Colonic mucosa (tissue), 4 donors: ENCODE results near the gene RPP40. TPM values are rescaled to one million over a fixed set of nuclear protein-coding genes. Genes with fewer than 3 reads are reported as not detected.

Experiments
- DNase-seq: peaks from one replicate; pipeline ENCODE4 v3.0.0-alpha.2; 2020
- H3K27ac ChIP-seq: fragments of 200-600 bp; one replicate; pipeline ENCODE4 v1.8.0; 2021
- H3K27me3 ChIP-seq: fragments of 200-600 bp; one replicate; pipeline ENCODE4 v1.8.0; 2021
- H3K36me3 ChIP-seq: fragments of 200-600 bp; one replicate; pipeline ENCODE4 v1.8.0; 2021
- H3K4me1 ChIP-seq: fragments of 200-600 bp; one replicate; pipeline ENCODE4 v1.8.0; 2021; ENCODE audit warnings: mild to moderate bottlenecking
- H3K4me3 ChIP-seq: fragments of 200-600 bp; one replicate; pipeline ENCODE4 v1.8.0; 2021
- H3K9ac ChIP-seq, 2 donors: one replicate each; pipeline ENCODE4 v1.7.0; 2013; ENCODE audit warnings: control low read depth in 2 of 2, low read depth in 2 of 2, low read length in 2 of 2
- H3K9me3 ChIP-seq: fragments of 200-600 bp; one replicate; pipeline ENCODE4 v1.8.0; 2021
- CTCF ChIP-seq: fragments of 200-600 bp; IDR thresholded peaks from one replicate; pipeline ENCODE4 v1.8.0; 2022; ENCODE audit warnings: antibody characterized with exemption, mild to moderate bottlenecking
- intact Hi-C: fragments of 100-400 bp; cut with DNase I; formaldehyde crosslinking; loops from one replicate; pipeline ENCODE4 v1.14.1; 2022
- total RNA-seq, 2 donors: library from RNA; stranded (reverse); fragmentation: NEBNext Ultra II Directional in 1 of 2; extraction: Animal tissue kit (Norgen Biotek cat#: 25700) in 1 of 2; gene quantifications; one replicate each; pipeline ENCODE4 v1.2.1, GENCODE V29; 2021
- donor health status: healthy.
- donor health status: DM: no; HTN: no; CAD: no.
- donor health status: DM: no; HTN: no; CAD: no.

RPP40 gene
- total RNA-seq, 2 donors from 2014 or later: 4.4 to 6.1 TPM

GRCh38 chr6:4956625-4957024 lies 47.2 kb downstream of the RPP40 start:
- Histone ChIP-seq H3K27me3 (no peaks in the 10 kb centered on the region), H3K4me3 (no peak overlapping the region), H3K36me3 (no peaks in the 10 kb centered on the region), H3K4me1 (no peaks in the 10 kb centered on the region), H3K9ac (no peak overlapping the region), H3K9me3 (no peaks in the 10 kb centered on the region), H3K27ac (no peak overlapping the region)
- DNase-seq: no peak
- intact Hi-C loops: no loop called here
- no peak for TF ChIP-seq CTCF

- Histone ChIP-seq H3K4me1 (no peaks in the 10 kb centered on the region), H3K36me3 (no peaks in the 10 kb centered on the region), H3K27ac (no peak overlapping the region), H3K9ac (no peak overlapping the region), H3K9me3 (no peaks in the 10 kb centered on the region), H3K27me3 (no peaks in the 10 kb centered on the region), H3K4me3 (no peak overlapping the region)
- intact Hi-C loops: no loop called here
- no peak for DNase-seq
- no peak for TF ChIP-seq CTCF
Observed at GRCh38 chr6:4953440-4953839, 50.4 kb downstream of the RPP40 start.

GRCh38 chr6:4950836-4951533 lies 52.9 kb downstream of the RPP40 start:
- no peaks in the 10 kb centered on the region for H3K4me1 ChIP-seq
- no peak for TF ChIP-seq CTCF
- intact Hi-C loops: no loop called here
- no peak overlapping the region for H3K9ac ChIP-seq
- H3K9me3 ChIP-seq: no peaks in the 10 kb centered on the region
- H3K4me3 ChIP-seq: no peak overlapping the region
- H3K27me3 ChIP-seq: no peaks in the 10 kb centered on the region
- H3K36me3 ChIP-seq: no peaks in the 10 kb centered on the region
- H3K27ac ChIP-seq: no peak overlapping the region
- DNase-seq: no peak

- intact Hi-C loops: no loop called here
- H3K27ac ChIP-seq: no peak overlapping the region
- DNase-seq: no peak
- no peak overlapping the region for H3K9ac ChIP-seq
- no peaks in the 10 kb centered on the region for H3K36me3 ChIP-seq
- no peaks in the 10 kb centered on the region for H3K27me3 ChIP-seq
- no peak for TF ChIP-seq CTCF
- H3K9me3 ChIP-seq: no peaks in the 10 kb centered on the region
- no peaks in the 10 kb centered on the region for H3K4me1 ChIP-seq
- H3K4me3 ChIP-seq: no peak overlapping the region
Observed at GRCh38 chr6:4950076-4950475, 53.8 kb downstream of the RPP40 start.

- no peak for DNase-seq
Observed at GRCh38 chr6:4948781-4949450, 54.9 kb downstream of the RPP40 start.

More at GRCh38 chr6:4948781-4949450, 54.9 kb downstream of the RPP40 start:
- TF ChIP-seq CTCF: no peak
- Histone ChIP-seq H3K36me3 (no peaks in the 10 kb centered on the region), H3K4me1 (no peaks in the 10 kb centered on the region), H3K27me3 (no peaks in the 10 kb centered on the region), H3K9me3 (no peaks in the 10 kb centered on the region), H3K27ac (no peak overlapping the region), H3K4me3 (no peak overlapping the region), H3K9ac (no peak overlapping the region)
- intact Hi-C loops: no loop called here
